CD4-positive, alpha-beta T cell treated with Interleukin-4 for 1 hour (primary cell): ENCODE data around the gene EPHB3.
A peak's percentile ranks its signal among the peaks of the same experiment; 100 is the strongest.
"Not testable (repeated sequence)": the region's sequence is repeated elsewhere in the genome, so short reads cannot be mapped to it uniquely, and the experiment has no call there.

Experiments used
- DNase-seq, 2 donors: peaks; one replicate each; pipeline ENCODE4 v3.0.0-alpha.2; 2020 to 2022

The EPHB3 gene

DNA sequence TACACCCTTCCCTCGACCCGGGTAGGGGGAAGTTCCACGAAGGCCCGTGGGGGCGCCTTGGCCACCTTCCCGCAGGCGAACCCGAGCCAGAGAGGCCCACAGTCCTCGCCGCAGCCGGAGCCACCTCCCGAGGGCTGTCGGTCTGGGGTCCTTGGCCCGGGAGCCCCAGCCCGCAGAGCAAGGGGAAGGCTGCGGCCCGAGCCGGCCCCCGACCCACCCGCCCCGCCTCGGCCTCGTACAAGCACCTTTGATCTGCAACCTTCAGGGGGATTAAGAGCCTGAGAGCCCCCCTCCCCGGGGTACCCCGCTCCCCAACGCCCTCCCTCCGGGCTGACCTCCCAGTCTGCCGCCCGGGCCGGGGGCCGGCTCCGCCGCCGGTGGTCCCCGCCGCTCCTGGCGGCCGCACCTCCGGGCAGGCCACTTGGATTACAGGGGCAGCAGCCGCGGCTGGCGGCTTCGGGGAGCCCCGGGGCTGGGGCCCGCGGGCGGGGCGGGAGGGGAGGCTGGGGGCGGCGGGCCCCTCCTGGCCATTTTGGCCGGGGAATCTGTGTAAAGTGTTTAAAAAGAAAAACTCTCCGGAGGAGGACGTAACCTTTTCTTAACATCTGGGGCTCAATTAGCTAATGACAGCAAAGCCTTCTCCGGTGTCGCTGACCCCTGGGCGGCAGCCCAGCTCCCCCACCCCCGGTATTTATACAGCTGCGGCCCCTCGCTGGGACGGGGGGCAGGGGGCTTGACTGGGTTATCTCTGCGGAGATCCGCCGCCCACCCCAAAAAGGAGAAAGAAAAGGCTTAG lies 40.2 kb downstream of the EPHB3 start:
- DNase-seq = no peak

DNA sequence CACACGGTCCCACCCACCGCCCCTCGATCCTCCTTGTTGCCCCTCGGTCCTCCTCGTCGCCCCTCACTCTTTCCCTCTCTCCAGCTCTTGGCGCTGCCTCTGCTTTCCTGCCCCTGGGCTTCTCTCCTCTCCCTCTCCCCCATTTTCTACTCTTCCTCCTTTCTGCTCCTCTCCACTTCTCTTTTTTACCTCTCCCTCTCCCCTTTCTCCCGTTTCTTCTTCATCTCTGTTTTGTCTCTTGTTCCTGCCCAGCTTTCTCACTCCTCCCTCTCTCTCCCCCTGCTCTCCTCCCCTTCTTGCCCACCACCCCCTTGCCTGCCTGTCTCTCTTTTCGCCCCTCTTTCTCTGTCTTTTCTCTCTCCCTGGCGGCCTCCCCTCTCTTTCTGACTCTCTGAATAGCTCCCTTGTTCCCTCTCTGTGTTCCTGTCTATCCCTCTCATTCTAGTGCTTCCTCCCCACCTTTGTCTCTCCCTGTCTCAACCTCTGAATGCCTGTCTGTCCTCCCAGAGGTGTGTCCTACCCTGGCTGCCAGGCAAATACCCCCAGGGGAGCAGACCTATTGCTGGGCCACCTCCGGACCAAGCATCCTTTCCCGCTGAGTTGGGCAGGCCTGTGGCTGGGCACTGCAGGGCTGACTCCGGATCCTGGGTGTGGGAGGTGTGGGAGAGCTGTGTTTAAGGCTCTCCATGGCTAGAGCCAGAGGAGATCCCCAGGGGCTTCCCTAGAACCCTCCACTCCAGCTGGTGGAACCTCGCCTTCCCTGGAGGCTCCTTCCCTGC lies 41.0 kb downstream of the EPHB3 start:
- no peak for DNase-seq

DNA sequence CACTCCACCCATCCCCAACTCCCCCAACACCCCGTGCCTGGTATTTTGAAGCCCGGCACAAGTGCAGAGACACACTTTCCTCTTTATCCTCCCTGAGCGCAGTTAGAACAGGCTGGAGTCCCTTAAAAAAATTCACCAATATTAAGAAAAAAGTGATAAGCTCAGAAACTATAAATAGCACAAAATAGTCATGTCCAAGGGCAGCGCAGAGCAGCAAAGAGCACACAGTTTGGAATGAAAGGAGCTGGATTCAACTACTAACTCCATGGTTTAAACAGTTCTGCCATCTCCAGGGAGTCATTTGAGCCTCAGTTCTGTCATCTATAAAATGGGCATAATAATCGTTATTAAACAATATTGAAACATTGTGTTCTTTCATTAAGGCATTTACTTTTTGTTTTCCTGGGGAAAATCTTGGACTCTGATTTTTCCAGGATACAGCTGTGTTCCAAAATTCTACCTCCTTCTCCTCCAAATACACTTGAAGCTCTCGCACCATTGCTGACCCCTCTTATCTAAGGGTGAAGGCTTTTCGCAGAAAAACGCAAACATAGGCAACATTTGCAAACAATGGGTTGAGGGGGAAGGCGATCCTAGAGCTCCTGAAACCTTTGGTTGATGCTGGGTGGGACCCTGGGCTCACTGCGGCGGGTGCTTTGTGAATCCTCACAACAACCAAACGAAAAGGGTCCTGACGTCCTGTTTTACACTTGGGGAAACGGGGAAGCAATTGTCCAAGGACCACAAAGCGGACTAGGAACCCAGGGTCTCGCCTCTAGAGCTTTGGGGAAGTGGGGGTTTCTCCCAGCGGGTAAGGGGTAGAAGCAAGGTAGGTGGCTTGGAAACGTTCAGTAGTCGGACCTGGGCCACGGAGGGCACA lies 41.8 kb downstream of the EPHB3 start:
- DNase-seq = no peak

DNA sequence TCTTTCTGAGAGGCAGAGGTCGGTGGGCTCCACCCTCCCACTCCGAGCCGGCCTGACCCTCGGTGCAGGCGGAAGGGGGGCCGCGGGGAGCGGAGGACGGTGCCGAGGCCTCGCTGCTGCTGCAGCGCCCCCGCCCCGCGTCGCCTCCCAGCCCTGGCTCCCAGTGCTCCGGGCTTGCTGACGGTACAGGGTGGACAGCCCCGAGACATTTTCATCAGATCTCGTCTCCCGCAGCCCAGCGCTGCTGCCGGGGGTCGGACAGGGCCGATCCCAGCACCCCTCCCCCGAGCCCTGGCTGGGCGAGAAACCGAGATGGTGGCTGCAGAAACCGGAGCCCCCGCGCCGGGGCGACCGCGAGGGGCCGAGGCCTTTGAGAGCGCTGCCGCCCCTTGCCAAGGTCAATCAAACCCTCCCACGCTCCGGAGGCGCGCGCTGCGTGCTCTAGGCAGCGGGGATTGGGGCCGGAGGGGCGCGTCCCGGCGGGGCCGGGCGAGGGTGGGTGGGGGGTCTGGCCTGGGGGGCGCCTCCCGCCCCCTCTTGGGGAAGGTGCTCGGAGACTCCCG lies 42.5 kb downstream of the EPHB3 start:
- no peak for DNase-seq

DNA sequence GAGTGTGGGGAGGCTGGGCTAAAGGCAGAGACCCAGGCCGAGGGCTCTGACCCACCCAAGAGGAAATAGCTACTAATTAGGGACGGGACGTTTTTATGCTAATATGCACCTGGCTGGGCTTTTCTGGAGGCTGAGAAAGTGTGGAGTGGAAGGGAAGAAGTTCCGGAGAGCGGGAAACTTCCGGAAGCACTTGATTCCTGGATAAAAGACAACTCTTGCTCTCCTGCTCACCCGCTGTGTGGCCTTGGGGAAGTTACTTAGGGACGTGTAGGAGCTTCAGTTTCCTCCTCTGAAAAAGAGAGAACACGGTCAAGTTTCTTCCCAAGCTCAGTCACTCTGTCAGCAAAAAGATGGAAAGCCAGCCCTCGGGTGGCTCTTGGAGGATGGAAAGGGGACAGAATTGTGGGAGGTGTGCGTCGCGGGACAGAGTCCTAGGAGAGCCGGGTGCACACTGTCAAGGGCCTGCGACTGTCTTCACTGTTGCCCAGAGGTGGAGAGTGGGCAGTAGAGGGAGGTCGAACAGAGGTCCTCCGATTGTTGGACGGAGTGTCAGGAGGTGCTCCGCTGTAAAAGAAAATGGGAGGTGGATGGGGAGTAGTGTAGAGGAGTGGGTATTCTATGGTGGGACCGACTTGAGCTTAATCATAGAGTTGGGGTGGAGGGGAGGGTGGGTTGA lies 43.2 kb downstream of the EPHB3 start:
- DNase-seq = no peak

DNA sequence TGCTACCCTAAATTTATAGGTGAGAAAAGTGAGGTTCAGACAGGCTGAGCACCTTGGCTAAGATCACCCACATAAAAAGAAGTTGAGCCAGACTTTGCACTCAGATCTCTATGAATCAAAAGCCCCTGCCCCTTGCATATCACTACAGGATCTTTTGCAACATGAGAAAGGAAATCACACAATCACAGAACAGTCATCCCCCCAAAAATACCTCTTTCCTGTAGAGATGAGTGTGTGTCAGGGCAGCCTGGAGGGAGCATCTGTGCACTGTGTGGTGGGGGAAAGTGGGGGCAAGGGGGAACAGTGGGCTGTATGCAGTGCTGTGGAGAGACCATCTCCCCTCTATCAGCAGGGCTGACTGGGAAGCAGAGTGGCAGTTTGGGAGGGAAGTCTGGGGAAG lies 46.6 kb downstream of the EPHB3 start:
- DNase-seq = peak in 1 of 2 donors; percentile 45

DNA sequence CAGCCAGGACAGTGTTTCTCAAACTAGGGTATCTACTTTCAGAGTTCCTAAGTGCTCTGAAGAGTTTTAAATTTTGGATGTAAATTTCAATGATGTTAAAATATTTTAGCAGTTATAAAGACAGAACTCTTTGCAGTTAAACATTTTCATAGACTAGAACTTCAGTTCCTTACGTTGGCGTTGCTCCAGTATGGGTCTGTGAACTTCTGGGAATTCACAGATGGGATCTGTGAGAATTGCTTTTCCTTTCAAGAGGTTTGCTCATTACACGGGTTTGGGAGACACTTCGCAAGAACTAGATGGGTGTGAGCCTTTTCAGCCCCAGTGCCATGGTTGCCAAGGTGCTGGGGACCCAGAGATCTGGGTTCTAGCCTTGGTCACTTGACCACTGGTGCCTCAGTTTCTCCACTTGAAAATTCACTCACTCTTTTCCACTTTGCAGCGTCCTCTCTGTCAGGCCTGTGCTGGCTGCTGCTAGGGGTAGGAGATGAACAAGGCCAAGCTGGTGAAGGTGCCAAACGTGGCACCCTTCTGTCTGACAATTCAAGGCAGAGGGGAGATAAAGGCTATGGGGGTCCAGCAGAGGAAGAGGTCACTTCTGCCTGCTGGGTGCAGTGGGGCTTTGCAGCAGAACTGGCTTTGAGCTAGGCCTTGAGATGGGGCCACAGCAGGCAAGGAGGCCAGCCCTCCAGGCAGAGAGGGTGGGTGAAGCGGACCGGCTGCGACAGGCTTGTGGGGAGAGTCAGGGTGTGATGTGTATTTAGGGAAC lies 48.1 kb downstream of the EPHB3 start:
- DNase-seq = no peak

DNA sequence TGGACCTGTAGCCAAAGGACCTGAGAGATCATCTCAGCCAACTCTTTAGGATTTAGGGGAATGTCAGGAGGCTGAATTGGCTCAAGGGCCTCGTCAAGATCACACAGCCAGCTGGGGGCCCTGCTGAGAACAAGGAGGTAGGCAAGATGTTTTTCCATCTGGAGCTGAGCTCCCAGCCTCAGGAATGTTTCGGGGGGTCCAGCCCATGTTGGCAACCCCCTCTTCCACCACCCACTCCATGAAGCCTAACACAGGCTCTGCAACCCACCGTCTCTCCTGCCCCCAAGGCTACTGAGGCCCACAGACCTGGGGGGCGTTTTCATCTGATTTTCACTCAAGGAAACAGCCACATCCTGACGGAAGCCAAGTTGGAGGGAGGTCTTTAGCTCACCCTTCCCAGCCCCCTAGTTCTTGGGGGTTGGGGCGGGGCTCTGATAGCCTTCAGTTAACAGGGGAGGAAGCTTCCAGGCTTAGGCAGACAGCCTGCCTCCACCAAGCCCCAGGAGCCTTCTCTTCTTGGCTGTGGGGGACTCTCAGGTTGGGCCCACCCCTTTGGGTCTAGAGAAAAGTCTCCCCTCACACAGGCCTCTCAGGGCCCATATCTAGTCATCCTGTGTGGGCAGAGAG lies 48.8 kb downstream of the EPHB3 start:
- no peak for DNase-seq

DNA sequence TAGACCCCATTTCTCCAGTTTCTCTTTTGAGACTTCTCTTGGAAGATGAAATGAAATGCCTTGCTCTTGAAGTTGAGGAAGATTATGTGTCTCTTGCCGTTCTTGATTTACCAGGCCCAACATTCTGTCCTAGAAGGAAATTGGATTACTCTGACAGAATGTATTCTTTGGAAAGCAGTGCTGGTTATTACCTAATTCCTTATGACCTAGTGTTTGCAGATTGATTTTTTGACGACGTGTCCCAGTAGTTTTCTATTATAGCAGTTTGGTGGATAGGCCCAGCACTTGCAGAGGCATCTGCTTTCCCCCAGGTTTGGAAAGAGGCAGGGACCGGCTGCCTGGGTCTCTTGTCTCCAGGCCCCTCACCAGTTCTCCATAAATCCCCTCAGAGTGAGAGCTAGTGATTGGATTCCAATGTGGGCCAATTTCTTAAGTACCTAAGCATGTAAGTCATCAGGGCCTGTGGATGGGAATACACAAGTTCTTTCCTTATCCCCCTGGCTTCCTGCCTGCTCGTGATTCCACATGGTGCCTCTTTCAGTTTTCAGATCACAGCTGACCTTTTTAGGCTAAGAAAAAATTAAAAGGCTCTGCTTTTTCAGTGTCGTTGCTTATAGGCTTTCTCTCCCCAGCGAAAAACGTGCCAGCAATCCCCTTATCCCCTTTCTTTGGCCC lies 50.2 kb downstream of the EPHB3 start:
- no peak for DNase-seq

DNA sequence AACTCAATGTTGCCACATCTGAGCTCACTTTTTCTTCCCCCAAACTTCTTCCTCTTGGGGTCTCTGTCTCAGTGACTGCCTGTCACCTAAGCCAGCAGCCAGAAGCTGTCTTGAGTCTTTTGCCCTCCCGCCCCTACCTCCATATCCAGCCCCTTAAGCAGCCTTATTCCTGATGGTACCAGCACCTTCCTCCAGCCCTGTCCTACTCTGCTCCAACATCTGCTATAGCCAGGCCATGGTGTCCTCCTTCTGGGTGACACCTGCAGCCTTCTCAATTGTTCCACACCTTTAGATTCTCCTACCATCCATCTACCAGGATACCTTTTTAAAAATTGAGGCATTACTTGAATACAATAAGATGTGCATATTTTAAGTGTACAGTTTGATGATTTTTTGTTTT lies 53.8 kb downstream of the EPHB3 start:
- DNase-seq = no peak

DNA sequence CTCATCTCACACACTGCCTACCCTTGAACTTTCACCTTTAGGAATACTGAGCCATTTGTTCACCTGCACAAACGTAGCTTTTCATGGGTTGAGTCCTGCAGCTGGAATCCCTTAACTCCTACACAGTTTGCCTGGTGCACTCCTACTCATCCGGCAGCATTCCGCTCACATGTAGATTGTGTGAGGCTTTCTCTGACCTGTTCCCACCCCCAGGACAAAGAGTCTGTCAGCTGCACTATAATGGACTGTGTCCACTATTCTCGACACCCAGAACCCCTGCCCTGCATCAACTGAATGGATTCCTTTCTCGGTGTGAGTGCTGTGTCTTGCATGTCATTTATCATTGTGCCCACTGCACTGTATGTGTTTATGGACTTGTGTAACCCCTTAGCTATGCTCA lies 54.9 kb downstream of the EPHB3 start:
- no peak for DNase-seq

DNA sequence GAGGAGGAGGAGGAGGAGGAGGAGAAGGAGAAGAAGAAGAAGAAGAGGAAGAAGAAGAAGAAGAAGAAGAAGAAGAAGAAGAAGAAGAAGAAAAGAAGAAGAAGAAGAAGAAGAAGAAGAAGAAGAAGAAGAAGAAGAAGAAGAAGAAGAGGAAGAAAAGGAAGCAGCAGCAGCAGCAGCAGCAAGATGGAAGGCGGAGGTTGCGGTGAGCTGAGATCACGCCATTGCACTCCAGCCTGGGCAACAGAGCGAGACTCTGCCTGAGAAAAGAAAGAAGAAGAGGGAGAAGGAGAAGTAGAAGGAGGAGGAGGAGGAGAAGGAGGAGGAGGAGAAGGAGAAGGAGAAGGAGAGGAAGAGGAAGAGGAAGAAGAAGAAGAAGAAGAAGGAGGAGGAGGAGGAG lies 55.7 kb downstream of the EPHB3 start:
- not testable (repeated sequence) for DNase-seq

DNA sequence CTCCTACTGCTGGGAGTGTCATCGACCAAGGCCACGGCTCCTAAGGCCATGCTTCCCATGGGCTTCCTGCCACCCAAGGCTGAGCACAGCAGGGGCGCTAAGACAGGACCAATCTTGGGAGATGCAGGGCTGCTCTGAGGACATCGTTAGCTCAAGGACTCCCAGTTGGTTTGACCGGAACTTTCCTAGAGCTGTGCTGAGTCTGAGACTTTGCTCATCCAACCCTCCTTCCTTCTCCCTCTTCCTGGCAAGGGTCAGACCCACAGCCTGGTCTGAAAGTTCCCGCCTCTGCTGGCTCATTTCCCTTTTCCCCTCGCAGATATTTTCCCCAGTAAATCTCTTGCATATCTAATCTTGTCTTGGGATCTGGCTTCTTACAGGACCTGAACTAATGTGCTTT lies 57.2 kb downstream of the EPHB3 start:
- no peak for DNase-seq

DNA sequence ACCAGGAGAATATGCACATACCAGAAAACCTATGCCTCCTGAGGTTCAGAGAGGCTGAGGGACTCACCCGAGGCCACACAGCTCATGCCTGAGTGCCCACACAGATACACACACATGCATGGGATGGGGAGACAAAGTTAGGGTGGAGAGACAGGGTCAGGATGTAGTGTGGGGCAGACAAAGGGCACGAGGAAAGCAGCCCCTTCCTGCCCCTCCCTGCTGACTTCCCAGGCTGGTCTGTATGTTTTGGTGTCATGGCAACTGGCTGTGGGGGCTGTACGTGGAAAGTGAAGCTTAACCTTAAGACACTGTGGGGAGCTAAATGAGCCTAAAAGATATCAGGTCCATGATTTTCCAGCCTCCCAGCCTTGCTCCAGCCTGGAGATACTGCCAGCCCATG lies 57.8 kb downstream of the EPHB3 start:
- peak; percentile 31 to 52 for DNase-seq

DNA sequence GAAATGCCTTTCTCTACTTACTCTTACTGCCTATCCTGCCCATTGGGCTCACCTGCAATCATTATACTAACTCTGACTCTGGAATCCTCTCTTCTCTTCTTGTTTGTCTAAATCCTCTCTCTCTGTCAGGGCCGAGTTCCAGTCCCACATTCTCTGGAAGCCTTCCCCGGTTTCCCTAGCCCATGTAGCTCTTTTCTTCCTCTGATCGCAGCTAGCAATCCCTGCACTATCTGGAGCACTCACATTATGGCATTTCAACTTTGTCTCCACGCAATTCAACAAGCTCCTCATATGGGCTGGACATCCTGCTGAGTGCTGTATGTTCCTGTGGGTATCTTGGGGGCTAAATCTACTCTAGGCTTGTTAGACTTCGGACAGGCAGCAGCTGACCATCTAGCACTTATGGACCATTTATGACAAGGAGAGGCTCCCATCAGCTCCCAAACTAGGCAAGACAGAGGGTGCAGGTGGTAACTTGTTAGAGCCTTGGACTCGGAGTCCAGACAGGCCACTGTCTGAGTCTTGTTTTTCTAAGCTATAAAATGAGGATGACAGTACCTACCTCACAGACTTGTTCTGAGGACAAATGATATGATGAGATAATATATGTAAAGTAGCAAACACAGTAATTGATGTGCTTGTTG lies 58.3 kb downstream of the EPHB3 start:
- DNase-seq = no peak

DNA sequence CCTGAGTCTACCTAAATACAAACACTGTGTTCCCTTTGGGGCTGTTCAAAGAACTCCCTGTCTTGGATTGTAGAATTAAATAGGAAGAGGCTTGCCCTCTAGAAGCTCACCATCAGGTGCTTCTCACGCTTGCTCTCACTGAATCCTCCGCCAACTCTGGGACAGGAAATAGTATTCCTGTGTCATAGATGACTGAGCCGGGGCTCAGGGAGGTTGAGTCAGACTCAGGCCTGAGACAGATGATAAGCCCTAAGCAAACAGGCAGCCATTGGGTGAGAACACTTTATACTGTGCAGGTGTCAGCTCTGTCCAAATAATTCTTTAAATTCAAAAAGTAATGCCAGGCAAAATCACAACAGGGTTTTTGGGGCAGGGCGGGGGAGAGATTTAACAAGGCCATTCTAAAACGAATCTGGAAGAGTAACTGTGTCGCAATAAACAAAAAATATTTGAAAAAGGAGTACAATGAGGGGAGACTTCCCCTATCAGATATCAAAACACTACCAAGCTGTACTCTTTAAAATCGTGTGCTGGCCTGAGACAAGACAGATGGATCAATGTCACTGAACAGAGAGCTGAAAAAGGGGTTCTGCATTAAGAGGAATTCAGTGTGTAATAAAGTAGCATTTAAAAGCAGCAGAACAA lies 59.0 kb downstream of the EPHB3 start:
- no peak for DNase-seq

DNA sequence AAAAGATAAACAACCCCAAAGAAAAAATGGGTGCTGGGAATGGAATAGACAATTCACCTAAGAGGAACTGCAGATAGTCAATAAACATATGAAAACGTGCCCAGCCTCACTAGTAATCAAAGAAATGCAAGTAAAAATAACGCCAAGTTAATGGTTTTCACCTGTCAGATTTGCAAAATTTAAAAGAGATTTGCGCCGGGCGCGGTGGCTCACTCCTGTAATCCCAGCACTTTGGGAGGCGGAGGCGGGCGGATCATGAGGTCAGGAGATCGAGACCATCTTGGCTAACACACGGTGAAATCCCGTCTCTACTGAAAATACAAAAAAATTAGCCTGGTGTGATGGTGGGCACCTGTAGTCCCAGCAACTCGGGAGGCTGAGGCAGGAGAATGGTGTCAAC lies 60.6 kb downstream of the EPHB3 start:
- not testable (repeated sequence) for DNase-seq

DNA sequence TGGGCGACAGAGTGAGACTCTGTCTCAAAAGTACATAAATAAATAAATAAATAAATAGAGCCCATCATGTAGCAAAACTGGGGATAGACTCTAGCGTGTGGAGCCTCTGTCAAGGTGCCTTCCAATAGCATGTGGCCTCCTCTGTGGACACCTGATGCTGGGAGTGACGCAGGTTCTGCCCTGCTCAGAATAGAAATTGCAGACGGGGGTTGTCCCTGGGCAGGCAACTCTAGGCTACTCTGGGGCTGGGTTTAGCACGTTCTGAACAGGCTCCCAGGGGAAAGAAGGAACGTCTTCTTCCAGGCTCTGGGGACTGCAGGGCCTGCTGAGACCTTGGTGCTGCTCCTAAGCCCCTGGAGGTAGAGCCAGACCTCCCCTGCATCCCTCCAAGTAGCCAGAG lies 65.3 kb downstream of the EPHB3 start:
- DNase-seq = no peak

DNA sequence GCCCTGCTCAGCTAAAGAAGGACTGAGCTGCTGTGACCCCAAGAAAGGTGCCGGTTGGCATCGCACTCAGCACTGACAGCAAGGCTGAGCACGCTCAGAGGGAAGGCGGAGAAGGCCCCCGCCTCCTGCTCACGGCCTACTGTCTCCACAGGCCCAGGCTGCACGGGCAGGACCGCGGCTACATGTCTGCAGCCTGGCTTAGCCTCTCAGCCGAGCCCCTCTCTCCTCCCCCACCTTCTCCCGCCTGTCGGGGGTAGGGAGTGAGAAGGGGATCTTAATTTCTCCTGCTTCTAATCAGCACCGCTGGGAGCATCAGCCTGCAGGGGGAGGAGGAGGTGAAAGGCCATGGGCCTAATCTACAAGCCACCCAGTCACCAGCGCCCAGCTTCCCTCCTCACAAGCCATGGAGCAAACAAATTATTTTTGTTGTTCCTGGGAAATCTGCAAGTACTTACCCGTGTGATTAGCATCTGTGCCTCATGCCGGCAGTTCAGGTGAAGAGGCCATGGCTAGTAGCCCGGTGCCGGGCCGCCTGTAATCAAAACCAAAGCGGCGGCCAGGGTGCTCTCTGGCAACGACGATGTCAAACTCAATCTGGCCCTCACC lies 68.1 kb downstream of the EPHB3 start:
- no peak for DNase-seq
